ENCODE measurements around the gene ZNF32.

ZNF32 gene

GRCh38 chr10:43681721-43682120 is 33.0 kb upstream of the ZNF32 start:
- no peak overlapping the region for H3K4me3 ChIP-seq (ENCODE audit: low read length)
- no peak for DNase-seq (ENCODE audit: low read depth)
- TF ChIP-seq, protein P1, sequence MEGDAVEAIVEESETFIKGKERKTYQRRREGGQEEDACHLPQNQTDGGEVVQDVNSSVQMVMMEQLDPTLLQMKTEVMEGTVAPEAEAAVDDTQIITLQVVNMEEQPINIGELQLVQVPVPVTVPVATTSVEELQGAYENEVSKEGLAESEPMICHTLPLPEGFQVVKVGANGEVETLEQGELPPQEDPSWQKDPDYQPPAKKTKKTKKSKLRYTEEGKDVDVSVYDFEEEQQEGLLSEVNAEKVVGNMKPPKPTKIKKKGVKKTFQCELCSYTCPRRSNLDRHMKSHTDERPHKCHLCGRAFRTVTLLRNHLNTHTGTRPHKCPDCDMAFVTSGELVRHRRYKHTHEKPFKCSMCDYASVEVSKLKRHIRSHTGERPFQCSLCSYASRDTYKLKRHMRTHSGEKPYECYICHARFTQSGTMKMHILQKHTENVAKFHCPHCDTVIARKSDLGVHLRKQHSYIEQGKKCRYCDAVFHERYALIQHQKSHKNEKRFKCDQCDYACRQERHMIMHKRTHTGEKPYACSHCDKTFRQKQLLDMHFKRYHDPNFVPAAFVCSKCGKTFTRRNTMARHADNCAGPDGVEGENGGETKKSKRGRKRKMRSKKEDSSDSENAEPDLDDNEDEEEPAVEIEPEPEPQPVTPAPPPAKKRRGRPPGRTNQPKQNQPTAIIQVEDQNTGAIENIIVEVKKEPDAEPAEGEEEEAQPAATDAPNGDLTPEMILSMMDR (conservative IDR thresholded peaks at IDR 0.05; ENCODE audit: low read depth, low read length), result no peak

- H3K4me3 ChIP-seq (ENCODE audit: low read length), result no peak overlapping the region
- TF ChIP-seq, protein P1 (conservative IDR thresholded peaks at IDR 0.05; ENCODE audit: low read depth, low read length), result no peak
- no peak for DNase-seq (ENCODE audit: low read depth)
Observed at GRCh38 chr10:43681220-43681619, 32.5 kb upstream of the ZNF32 start.

- H3K4me3 ChIP-seq (ENCODE audit: low read length), result no peak overlapping the region
- TF ChIP-seq, protein P1 (conservative IDR thresholded peaks at IDR 0.05; ENCODE audit: low read depth, low read length), result no peak
- DNase-seq (ENCODE audit: low read depth), result no peak
Observed at GRCh38 chr10:43680035-43680434, 31.4 kb upstream of the ZNF32 start.

DNA sequence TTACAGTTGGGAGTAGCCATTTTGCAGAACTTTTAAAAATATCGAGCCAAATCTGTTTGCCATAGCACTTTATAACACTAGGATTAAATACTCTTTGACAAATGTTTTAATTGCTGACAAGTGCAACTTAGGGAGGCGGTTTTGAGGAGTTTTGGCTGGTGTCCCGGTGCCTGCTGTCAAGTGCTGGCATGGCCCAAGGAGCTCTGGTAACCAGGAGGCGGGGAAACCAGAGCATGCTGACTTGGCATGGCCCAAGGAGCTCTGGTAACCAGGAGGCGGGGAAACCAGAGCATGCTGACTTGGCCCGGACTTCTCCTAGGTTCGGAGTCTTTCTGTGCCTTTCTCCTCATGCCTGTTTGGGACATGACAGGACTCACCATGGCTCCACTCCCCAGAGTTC is 30.8 kb upstream of the ZNF32 start:
- DNase-seq (ENCODE audit: low read depth), result peak; percentile 17
- TF ChIP-seq, protein P1 (conservative IDR thresholded peaks at IDR 0.05; ENCODE audit: low read depth, low read length), result no peak

GRCh38 chr10:43678654-43679053 is 30.0 kb upstream of the ZNF32 start:
- TF ChIP-seq, protein P1 (conservative IDR thresholded peaks at IDR 0.05; ENCODE audit: low read depth, low read length), result no peak
- no peak for DNase-seq (ENCODE audit: low read depth)
- no peak overlapping the region for H3K4me3 ChIP-seq (ENCODE audit: low read length)

More for the DNA sequence above, 30.8 kb upstream of the ZNF32 start:
- H3K4me3 ChIP-seq (ENCODE audit: low read length), result no peak overlapping the region

DNA sequence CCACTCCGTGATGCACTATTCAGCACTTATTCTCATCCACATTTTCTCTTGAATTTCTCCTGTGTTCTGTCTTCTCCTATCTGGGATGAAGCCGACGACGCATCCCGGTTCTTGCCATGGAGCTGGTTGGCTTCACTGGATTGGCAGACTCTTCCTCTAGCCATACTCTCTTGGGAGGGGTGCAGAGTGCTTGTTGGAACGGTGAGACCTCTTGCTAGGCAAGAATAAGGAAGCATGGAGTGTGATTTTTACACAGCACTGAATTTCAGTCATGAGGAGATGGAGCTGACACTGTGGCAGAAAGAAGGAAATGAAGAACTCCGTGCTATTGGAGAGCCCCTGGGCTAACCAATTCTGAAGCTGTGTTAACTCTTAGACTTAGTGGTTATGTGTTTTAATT is 28.2 kb upstream of the ZNF32 start:
- TF ChIP-seq, protein P1 (conservative IDR thresholded peaks at IDR 0.05; ENCODE audit: low read depth, low read length), result no peak
- H3K4me3 ChIP-seq (ENCODE audit: low read length), result no peak overlapping the region
- no peak for DNase-seq (ENCODE audit: low read depth)

DNA sequence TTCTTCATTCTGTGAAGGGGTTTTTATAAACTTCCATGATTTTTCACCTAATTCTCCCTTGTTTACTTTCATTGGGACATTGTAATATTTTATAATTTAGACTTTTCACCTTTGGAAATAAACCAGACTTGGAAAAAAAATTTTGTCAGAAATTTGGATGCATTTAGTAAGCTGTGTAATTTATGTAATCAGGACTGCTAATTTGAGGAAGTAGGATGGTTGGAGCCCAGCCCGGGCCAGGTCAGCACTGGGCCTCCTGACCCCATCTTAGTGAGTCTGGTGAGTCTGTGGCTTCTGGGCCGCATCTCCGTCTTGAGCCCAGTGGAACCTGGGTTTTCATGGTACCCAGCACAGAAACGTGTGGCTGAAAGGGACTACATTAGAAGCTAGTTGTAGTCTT is 27.6 kb upstream of the ZNF32 start:
- TF ChIP-seq, protein P1 (conservative IDR thresholded peaks at IDR 0.05; ENCODE audit: low read depth, low read length), result no peak
- DNase-seq (ENCODE audit: low read depth), result no peak
- H3K4me3 ChIP-seq (ENCODE audit: low read length), result no peak overlapping the region
